GM19240 (cell line): ENCODE data around the gene SELENOK.
A peak's percentile ranks its signal among the peaks of the same experiment; 100 is the strongest.
"Not testable (repeated sequence)": the region's sequence is repeated elsewhere in the genome, so short reads cannot be mapped to it uniquely, and the experiment has no call there.

Experiments
- DNase-seq: peaks from one replicate; pipeline ENCODE4 v3.0.0; 2011; ENCODE audit warnings: low spot score; ENCODE audit not compliant: insufficient read length

SELENOK gene

DNA sequence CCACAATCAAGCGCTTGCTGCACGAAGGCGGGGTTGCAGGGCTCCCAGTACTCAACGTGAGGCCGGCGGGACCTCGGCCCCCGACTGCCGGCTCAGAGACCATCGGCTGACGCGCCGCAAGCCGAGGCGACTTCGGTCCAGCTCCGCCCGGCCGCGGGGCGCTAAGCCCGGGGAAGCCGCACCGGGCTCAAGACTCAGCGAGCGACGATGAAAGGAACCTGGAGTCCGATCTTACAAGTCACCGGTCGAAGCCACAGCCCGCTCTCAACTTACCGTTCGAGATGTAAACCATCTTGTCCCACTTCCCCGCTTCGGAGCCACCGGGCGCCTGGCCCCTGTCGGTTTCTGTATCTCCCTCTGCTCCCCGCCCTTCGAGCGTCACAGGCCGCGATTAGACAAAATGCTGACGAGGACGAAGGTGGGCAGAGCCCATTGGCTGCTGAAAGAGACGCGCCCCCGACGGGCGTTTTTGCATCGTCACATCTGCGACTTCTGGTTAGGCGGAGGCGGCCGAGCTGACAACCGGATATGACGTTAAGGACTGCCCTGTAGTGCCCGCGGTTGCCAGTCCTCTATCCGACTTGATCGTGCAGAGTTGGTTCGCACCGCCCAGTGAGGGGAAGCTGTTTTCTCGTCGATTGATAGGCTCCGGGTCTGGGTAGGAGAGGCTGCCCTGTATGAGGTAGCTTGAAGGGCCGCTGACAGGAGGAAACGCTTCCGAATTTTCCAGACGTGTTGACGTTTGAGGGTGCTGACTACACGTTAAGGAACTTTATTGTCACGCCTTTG, at the start of gene SELENOK:
SELENOK (minus strand) TSS at position 363 of the 789 bp plus-strand sequence.
- DNase-seq: peak; percentile 62

DNA sequence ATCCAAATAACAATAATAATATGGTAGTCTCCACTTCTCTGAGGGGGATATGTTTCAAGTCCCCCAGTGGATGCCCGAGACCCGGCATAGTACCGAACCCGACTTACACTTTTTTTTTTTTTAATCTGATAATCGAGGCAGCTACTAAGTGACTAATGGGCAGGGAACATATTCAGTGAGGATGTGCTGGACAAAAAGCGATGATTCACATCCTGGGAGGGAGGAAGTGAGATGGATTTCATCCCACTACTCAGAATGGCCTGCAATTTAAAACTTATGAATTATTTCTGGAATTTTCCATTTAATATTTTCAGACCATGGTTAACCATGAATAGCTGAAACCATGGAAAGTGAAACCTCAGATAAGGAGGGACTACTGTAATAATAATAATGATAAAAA, 49.5 kb upstream of the SELENOK start:
- no peak for DNase-seq

DNA sequence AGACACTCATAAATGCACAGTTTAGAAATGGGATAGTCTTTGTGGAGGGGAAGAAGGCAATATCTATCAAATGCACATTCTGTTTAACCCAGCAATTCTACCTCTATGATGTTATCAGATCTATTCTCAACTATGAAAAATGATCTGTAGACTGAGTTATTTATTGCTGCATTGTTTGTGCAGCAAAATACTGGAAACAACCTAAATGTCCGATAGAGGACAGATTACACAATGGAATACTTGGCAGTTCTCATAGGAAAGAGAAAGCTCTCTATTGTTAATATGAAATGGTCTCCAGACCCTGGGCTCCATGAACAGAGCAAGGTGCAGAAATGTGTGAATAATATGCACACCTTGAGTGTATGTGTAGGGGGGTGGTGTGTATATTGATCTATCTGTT, 49.0 kb upstream of the SELENOK start:
- no peak for DNase-seq

DNA sequence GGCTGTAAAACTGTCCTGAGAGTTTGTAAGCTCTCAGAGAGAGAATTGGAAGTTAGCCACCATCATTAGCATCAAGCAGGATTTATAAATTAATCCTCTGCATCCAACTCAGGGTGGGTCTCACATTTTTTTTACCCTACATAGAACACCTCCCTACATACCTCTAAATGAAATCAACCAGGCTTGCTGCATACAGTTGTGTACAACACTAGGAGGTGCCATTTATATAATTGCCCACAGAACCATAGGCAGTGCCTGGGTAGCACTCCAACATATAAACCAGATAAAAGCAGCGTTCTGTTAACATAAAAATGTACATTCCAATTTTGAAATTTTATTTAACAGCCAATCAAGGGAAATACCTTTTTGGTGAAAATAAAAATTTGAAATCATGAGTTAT, 48.2 kb upstream of the SELENOK start:
- no peak for DNase-seq

DNA sequence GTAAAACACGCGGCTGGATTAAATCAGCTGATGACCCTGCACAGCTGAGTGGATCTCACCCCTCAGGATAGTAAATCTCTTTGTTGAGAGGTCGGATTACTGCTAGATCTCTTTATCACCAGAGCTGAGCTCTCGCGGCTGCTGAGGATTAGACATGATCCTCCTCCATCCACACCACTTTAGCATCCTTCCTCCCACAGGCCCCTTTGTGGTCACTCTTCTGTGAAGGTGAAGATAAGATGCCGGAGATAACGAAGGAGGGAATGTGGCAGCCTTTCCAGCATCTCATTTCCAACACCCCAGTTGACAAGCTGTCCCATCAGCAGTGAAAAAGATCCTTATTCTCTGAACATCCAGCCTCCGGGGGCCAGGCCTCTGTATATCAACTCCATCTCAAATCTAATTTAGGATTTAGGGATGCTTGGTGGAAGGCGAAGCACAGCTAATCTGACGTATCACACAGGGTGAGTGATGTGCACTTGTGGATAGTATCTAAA, 47.5 kb upstream of the SELENOK start:
- DNase-seq: no peak

DNA sequence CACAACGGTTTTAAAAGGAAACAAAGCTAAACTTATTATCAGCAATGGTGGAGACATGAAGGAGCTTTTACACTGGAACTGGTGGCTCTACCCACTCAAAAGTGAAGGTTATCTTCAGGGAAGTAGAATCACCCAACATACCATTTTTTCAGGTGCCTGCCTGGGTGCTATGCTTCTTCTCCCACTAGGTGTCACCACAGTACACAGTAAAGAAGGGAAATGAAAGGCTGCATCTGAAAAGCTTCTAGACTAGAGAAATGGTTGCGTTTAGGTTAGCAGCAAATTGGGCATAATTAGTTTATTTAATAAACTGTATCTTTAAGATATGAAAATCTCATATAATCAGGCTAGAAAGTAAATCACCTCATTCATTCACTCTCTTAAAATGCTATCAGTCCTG, 47.0 kb upstream of the SELENOK start:
- peak; percentile 8 for DNase-seq

DNA sequence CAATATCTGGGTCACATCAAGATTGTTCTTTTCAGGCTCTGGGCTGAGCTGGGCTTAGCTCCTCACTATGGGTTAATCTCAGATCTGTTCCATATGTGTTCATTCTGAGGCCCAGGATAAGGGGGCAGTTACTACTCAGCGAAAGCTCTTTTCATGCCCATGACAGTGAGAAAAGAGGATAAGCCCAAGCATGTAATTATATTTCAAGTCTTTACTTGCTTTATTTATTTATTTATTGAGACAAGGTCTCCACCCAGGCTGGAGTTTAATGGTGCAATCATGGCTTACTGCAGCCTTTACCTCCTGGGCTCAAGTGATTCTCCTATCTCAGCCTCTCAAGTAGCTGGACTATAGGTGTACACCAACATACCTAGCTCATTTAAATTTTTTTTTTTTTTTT, 44.7 kb upstream of the SELENOK start:
- DNase-seq: no peak

DNA sequence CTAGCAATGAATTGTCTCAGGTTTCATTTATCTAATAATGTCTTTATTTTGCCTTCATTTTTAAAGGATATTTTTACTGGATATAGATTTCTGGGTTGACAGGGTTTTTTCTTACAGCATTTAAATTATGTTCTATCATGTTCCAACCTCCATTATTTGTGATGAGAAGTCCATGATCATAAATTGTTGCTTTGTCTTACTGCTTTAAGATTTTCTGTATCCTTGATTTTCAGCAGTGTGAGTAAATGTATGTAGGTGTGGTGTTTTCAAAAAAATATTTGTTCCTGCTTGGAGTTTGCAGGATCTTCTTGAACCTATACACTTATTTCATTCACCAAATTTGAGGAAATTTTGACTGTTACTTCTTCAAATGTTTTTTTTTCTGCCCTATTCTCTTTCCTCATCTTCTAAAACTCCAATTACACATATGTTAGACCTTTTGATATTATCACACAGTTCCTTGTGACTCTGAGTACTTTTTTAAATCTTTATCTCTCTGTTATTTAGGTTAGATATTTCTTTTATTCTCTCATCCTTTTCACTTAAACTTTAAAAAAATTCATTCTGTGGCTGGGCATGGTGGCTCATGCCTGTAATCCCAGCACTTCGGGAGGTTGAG, 43.7 kb upstream of the SELENOK start:
- no peak for DNase-seq

DNA sequence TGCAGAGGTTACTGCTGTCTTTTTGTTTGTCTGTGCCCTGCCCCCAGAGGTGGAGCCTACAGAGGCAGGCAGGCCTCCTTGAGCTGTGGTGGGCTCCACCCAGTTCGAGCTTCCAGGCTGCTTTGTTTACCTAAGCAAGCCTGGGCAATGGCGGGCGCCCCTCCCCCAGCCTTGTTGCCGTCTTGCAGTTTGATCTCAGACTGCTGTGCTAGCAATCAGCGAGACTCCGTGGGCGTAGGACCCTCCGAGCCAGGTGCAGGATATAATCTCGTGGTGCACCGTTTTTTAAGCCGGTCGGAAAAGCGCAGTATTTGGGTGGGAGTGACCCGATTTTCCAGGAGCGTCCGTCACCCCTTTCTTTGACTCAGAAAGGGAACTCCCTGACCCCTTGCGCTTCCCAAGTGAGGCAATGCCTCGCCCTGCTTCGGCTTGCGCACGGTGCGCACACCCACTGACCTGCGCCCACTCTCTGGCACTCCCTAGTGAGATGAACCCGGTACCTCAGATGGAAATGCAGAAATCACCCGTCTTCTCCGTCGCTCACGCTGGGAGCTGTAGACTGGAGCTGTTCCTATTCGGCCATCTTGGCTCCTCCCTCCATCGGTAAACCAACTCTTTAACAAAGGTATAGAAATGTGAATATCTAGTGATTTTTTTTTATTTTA, 35.7 kb upstream of the SELENOK start:
- not testable (repeated sequence) for DNase-seq

DNA sequence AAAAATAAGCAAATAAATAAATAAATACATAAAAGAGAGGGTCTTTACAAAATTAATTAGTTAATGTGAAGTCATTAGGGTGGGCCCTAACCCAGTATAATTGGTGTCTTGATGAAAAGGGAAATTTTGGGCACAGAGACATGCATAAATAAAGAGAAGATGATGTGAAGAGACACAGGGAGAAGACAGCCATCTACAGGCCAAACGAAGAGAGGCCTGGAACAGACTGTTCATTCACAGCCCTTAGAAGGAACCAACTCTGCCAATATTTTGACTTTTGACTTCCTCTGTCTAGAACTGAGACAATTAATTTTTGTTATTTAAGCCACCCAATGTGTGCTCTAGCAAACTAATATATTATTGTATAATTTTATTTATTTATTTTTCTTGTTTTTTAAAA, 29.6 kb upstream of the SELENOK start:
- DNase-seq: no peak

DNA sequence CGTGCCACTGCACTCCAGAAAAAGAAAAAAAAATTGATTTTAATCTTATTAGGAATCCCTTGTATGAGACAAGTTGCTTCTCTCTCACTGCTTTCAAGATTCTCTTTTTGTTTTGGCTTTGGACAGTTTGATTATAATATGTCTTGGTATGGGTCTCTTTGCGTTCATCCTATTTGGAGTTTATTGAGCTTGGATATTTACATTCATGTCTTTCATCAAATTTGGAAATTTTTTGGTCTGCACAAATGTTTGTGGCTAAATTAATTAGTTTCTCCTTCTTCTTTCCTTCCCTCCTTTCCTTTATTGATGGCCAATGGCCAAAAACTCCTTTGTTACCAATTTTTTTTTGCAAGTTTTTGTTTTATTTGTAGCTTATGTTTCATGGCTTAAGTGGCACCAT, 28.1 kb upstream of the SELENOK start:
- no peak for DNase-seq

DNA sequence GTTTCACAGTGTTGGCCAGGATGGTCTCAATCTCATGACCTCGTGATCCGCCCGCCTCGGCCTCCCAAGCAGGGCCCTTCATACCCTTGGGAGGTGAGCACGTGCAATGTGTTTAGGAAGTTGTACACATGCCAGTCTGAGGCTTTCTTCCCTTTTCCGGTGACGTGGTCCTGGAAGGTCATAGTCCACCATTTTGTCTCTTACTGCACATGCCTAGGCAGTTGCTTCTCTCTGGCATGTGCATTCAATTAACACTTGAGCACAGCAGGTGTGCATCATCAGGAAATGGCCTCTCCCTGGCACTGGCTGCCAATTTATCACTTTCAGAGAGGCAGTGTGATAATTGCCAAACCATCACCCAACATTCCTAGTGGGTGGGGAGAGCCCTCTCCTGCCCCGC, 21.7 kb upstream of the SELENOK start:
- no peak for DNase-seq

DNA sequence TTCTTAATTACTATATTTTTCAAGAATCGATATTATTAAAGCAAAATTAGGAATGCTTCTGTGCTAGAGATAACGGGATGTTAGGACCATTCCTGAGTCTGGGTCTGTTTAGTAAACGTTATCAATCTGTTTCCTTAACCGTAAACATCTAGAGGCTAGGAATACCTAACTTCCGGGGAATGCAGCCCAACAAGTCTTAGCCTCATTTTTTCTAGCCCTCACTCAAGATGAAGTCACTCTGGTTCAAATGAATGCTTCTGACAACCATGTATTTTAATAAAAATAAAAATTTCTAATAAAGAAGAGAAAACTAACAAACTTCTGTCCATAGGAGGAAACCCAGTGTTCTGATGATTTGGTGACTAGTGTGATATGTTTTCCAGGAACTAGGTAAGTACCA, 11.1 kb upstream of the SELENOK start:
- no peak for DNase-seq

DNA sequence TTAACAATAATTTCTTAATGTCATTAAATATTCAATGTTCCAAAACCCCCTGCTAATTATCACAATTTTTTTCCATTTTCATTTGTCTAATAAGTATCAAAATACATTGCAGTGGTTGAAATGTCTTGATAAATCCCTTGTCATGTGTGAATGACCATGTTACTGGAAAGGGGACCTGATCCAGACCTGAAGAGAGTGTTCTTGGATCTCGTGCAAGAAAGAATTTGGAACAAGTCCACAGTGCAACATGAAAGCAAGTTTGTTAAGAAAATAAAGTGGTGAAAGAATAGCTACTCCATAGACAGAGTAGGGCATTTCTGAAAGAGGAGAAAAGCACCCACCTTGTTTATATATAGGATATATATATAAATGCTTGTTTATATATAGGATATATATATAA, 10.4 kb upstream of the SELENOK start:
- no peak for DNase-seq

DNA sequence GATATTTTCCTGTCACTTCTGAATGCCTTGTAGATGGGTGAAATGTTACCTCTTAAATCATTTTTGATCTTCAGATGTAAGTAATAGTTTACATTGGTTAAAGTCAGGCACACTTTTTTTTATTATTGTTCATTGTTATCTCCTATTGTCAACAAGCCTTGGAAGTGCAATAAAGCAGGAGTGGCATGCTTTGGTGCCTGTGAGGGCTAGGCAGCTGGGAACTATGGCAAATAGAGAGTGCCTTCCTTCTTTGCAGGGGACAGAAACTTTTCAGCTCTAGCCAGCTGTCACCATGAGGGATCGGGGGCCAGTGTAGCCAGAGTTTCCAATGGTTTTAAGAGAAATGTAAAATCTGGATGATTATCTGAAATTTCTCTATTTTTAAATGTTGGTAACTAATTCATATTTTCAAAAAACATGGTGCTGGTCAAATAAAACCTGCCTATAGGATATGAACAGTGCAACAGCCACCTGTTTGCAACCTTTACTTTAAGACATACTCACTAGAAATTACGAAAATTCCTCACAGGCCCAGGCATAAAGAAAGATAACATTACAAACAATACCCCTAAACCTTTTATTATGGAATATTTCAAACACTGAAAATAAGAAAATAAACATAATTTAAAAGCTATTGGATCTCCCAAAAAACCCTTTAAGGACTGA, 9.1 kb upstream of the SELENOK start:
- no peak for DNase-seq

DNA sequence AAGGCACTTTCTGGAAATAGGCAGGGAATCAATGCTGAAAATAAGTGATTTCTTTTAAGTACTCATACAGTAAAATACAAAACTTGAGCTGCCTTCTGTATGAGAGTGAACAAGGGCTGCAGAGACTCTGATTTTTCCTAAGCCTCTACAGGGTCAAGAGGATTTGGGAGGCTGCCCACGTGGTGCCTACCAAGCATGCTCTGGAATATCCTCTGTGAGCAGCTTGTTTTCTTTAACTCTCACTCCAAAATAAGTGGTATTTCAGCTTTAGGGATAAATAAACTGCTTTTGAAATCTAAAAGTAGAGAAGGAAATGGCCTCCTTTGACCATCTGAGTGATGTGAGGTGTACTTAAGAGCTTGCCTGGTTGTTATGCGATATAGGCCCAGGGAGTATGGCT, 8.1 kb upstream of the SELENOK start:
- no peak for DNase-seq

DNA sequence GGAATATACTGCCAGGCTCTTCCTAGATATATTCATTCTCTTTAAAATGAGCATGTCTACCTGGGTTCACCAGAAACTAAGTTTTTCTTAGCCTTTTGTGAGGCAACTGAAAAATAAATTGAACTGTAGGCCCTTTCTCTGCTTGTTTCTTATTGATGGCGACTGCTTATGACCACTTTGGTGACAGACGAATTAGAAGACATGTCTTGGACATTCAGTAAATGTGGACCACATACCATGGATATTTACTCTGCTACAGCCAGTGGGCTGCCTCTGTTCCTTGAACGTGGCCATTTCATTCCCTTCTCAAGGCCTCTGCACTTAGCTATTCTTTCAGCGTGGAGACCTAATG, 603 bp upstream of the SELENOK start:
- DNase-seq: no peak

DNA sequence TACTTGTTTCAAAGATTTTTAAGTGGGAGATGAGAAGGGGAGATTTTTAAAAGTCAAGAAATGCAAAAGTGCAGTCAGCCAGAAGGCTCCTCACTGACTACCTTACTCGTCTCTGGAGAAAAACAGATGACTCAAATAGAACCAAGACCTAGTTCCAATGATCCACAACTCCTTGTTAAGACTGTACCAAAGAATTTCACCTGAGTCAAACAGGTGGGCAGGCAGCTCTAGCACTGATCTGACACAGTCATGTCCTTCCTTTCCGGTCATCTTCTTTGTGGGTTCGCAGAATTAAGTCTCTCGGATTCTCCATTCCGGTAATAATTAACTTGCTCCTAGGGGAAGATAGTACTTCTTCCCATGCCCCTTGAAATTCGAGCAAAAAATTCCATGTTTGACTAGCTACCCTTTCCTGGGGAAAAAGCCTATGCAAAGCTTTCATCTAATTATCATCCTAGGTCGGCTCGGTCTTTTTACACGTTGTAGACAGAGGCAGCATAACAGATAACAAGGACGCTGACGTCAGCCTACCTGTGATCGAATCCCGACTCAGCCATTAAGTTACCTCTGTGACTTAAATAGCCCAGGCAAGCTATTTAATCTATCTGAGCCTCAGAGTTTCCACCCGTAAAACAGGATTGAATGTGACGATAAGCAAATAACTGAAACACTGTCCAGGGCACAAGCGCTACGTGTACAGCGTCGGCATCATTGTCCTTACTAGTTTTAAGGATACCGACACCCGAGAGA, 758 bp downstream of the SELENOK start:
- no peak for DNase-seq

DNA sequence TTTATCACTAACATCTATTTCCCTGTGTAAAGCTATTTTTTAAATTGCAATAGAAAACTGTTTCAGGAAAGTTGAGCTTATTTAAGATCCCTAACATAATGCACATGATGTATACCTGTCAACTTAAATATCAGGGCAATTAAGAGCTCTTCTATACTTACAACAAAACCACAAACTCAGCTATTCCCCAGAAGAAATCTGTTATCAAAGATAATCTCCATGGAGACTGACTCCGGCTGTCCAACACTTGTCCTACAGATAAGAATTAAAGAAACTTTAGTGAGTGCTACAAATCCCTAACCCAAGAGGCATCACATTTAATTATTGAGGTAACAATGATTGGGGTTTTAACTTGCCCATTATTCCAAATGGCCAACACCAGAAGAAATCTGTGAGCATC, 3.4 kb downstream of the SELENOK start:
- DNase-seq: no peak

DNA sequence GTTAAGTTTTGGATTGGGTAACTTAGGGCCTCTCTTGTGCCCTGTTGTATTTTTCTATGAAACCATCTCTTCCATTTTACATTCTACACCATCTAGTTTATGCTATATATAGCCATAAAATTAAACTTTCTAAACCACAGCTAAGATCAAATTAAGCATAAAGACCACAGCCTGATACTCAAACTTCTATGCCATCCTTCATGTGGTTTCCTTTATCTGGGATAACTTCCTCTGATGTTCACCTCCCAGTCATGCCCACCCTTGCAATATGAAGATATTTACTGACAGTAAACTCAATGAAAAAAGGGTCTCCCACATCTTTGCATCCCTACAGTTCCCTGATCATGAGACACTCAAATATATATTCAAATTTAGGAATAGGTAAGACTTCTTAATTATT, 4.2 kb downstream of the SELENOK start:
- DNase-seq: no peak

DNA sequence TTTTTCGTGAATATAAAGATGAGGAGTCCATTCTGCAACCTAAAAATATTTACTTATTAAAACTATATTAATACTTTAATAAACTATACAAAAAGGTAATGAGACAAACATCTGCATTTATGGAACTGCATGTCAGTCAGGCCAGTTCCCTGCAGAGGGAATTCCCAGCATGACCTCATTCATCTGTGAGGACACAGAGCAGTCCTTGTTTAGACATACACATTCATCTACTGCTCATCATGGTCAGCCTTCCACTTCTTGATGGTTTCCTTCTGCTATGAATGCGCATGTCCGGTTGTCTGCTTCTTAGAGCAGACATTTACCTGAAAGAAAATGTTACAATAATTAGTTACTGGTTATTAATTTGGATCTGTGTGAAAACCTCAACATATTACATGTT, 6.4 kb downstream of the SELENOK start:
- DNase-seq: no peak
